Gastroesophageal sphincter (tissue), 4 donors: ENCODE results near the gene MAGEA9B. TPM values are rescaled to one million over a fixed set of nuclear protein-coding genes. Genes with fewer than 3 reads are reported as not detected.
"Not testable (repeated sequence)": the region's sequence is repeated elsewhere in the genome, so short reads cannot be mapped to it uniquely, and the experiment has no call there.

Source experiments
- ATAC-seq: fragments of 150-250 bp; one replicate; pipeline ENCODE4 v1.9.1; 2016; ENCODE audit warnings: mild to moderate bottlenecking, moderate library complexity
- H3K27ac ChIP-seq, 4 donors: fragments of 200-600 bp; sonication (generic) in 3 of 4; 1 replicate in 3 of 4; 2 replicates in 1 of 4; pipeline ENCODE4 v1.5.1; 2016 to 2019
- H3K27me3 ChIP-seq: fragments of 200-600 bp; sonication (generic); one replicate; pipeline ENCODE4 v1.5.1; 2019
- H3K36me3 ChIP-seq, 2 donors: fragments of 200-600 bp; sonication (generic); one replicate each; pipeline ENCODE4 v1.5.1; 2019; ENCODE audit warnings: control low read depth in 1 of 2
- H3K4me1 ChIP-seq, 3 donors: fragments of 200-600 bp; sonication (generic); 1 replicate in 2 of 3; 2 replicates in 1 of 3; pipeline ENCODE4 v1.5.1; 2016 to 2019; ENCODE audit warnings: control low read depth in 2 of 3
- H3K4me3 ChIP-seq, 2 donors: fragments of 200-600 bp; sonication (generic); one replicate each; pipeline ENCODE4 v1.5.1; 2019; ENCODE audit warnings: mild to moderate bottlenecking in 1 of 2, moderate library complexity in 1 of 2
- H3K9me3 ChIP-seq, 3 donors: fragments of 200-600 bp; sonication (generic); one replicate each; pipeline ENCODE4 v1.5.1; 2017 to 2019; ENCODE audit warnings: control low read depth in 2 of 3
- CTCF ChIP-seq, 4 experiments: fragments of 200-600 bp in 2 of 4; fragments of 450-650 bp in 2 of 4; sonication (generic) in 1 of 4; IDR thresholded peaks; one replicate each; pipeline ENCODE4 v1.5.1; 2017 to 2019; ENCODE audit warnings: antibody characterized with exemption in 4 of 4, mild to moderate bottlenecking in 2 of 4, moderate library complexity in 2 of 4
- EP300 ChIP-seq: sonication (generic); formaldehyde crosslinking; IDR thresholded peaks from one replicate; pipeline ENCODE4 v1.6.1; 2017; ENCODE audit warnings: antibody characterized with exemption, mild to moderate bottlenecking
- POLR2A ChIP-seq, 2 donors: fragments of 450-650 bp; IDR thresholded peaks; one replicate each; pipeline ENCODE4 v1.6.1; 2017; ENCODE audit warnings: antibody characterized with exemption in 2 of 2, mild to moderate bottlenecking in 2 of 2, moderate library complexity in 1 of 2
- POLR2AphosphoS5 ChIP-seq: sonication (generic); formaldehyde crosslinking; IDR thresholded peaks from one replicate; pipeline ENCODE4 v1.6.1; 2017; ENCODE audit warnings: antibody characterized with exemption
- WGBS, 2 donors: methylation state at CpG; one replicate each; pipeline ENCODE4 v1.1.5; 2018; ENCODE audit warnings: low coverage in 1 of 2; 5-methylcytosine and 5-hydroxymethylcytosine counted together
- total RNA-seq, 4 donors: library from RNA; depleted of rRNA; stranded (reverse); fragments of >200 nt; gene quantifications; one replicate each; pipeline ENCODE4 v1.1.0, GENCODE V29; 2016

The MAGEA9B gene
- total RNA-seq: not detected

DNA sequence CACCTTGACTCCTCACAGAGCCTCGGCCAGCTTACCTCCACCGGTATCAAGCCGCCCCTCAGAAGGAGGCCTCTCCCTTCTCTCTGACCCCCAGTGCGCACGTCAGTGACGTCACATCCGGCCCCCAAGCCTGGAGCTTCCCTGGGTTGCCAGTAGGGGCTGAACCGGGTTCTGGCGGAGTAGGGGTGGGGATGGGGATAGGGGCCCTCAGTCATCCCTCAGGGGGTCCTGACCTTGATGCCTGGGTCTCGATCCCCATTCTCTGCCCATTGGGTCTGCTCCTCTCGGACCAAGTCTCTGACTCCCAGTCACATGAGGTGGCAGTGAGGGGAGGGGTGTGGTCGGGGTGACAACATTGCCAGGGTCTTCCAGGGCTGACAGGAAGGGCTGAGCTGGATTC is at the start of gene MAGEA9B:
TSS of gene MAGEA9B (minus strand) at position 101 of the 400 bp plus-strand sequence. CDS start 4,280 bp downstream, outside the sequence.
- WGBS, 2 donors: no CpG with 5 or more reads among the region's 12 CpGs
- not testable (repeated sequence) for ATAC-seq, H3K27ac ChIP-seq

GRCh38 chrX:149633511-149633910 is 46.3 kb upstream of the MAGEA9B start:
- no peaks in the 10 kb centered on the region for H3K9me3 ChIP-seq
- H3K4me1 ChIP-seq: peaks cover 0 to 27% (median 0%) of the 10 kb centered on the region in 3 donors
- no peak for TF ChIP-seq CTCF (IDR thresholded peaks at IDR 0.05)
- TF ChIP-seq POLR2A (IDR thresholded peaks at IDR 0.05): no peak
- TF ChIP-seq EP300: no peak
- no peak for TF ChIP-seq POLR2AphosphoS5
- H3K36me3 ChIP-seq: no peaks in the 10 kb centered on the region
- H3K27me3 ChIP-seq: no peaks in the 10 kb centered on the region
- H3K4me3 ChIP-seq: no peak overlapping the region
- H3K27ac ChIP-seq: no peak overlapping the region
- no peak for ATAC-seq

More for the DNA sequence above, at the start of gene MAGEA9B:
- not testable (repeated sequence) for H3K27me3 ChIP-seq, H3K4me1 ChIP-seq, H3K4me3 ChIP-seq, H3K36me3 ChIP-seq, H3K9me3 ChIP-seq

- Histone ChIP-seq H3K4me3 (peak within 1 kb of the TSS; percentile 77 to 96), H3K36me3 (no peaks in the 10 kb centered on the region), H3K27me3 (no peaks in the 10 kb centered on the region), H3K27ac (peak within 1 kb of the TSS; percentile 15 to 84 (median 76)), H3K4me1 (peaks cover 0 to 27% (median 0%) of the 10 kb centered on the region in 3 donors), H3K9me3 (no peaks in the 10 kb centered on the region)
- peak; percentile 71 for ATAC-seq
- TF ChIP-seq POLR2A (IDR thresholded peaks at IDR 0.05) (no peak), POLR2AphosphoS5 (peak; percentile 26)
- 17% methylated on average over 1 of the region's 102 CpGs; no CpG with 5 or more reads in 1 of the 2 donors for WGBS, 2 donors
These were observed 44.2 kb upstream of the MAGEA9B start, which contains the start of gene TMEM185A for GRCh38 chrX:149631234-149632165. TSS of gene TMEM185A (minus strand) at chrX:149631792. CDS start at chrX:149631580, 212 bp downstream.

- peak overlapping the region; percentile 15 to 84 (median 76) for H3K27ac ChIP-seq
- H3K4me3 ChIP-seq: peak overlapping the region; percentile 77 to 96
- WGBS, 2 donors: 7 to 37% methylated on average over 5 to 10 of the region's 16 CpGs
- H3K27me3 ChIP-seq: no peaks in the 10 kb centered on the region
- ATAC-seq: peak; percentile 65
- peaks cover 0 to 30% (median 0%) of the 10 kb centered on the region in 3 donors for H3K4me1 ChIP-seq
- no peaks in the 10 kb centered on the region for H3K36me3 ChIP-seq
- TF ChIP-seq POLR2AphosphoS5: no peak
- TF ChIP-seq EP300: no peak
- peak in 2 of 4 experiments; percentile 9 to 16 for TF ChIP-seq CTCF (IDR thresholded peaks at IDR 0.05)
- no peaks in the 10 kb centered on the region for H3K9me3 ChIP-seq
These were observed 43.5 kb upstream of the MAGEA9B start for GRCh38 chrX:149630681-149631233.

- no peak for ATAC-seq
- TF ChIP-seq EP300: no peak
- TF ChIP-seq POLR2A (IDR thresholded peaks at IDR 0.05): no peak
- no peak for TF ChIP-seq CTCF (IDR thresholded peaks at IDR 0.05)
- TF ChIP-seq POLR2AphosphoS5: no peak
- peak overlapping the region in 1 of 2 donors; percentile 77 for H3K4me3 ChIP-seq
These were observed 42.6 kb upstream of the MAGEA9B start for GRCh38 chrX:149629730-149630387.

More at GRCh38 chrX:149629730-149630387, 42.6 kb upstream of the MAGEA9B start:
- Histone ChIP-seq H3K9me3 (no peaks in the 10 kb centered on the region), H3K27ac (peak overlapping the region in 1 of 4 donors; percentile 79), H3K27me3 (no peaks in the 10 kb centered on the region), H3K4me1 (peaks cover 0 to 30% (median 0%) of the 10 kb centered on the region in 3 donors), H3K36me3 (no peaks in the 10 kb centered on the region)
- 52 to 64% methylated on average over 2 to 4 of the region's 5 CpGs for WGBS, 2 donors
